Adrenal gland (tissue), 12 donors: ENCODE data around the gene DNASE1L3. TPM values are rescaled to one million over a fixed set of nuclear protein-coding genes. Genes with fewer than 3 reads are reported as not detected.

Source experiments
- DNase-seq, 7 donors: peaks; one replicate each; pipeline ENCODE4 v3.0.0-alpha.2; 2019 to 2020
- H3K27ac ChIP-seq, 5 donors: fragments of 200-600 bp; sonication (generic) in 4 of 5; 1 replicate in 3 of 5; 2 replicates in 2 of 5; pipeline versions ENCODE4 v1.5.1 to v1.8.0; 2016 to 2020; ENCODE audit warnings: mild to moderate bottlenecking in 1 of 5
- H3K27me3 ChIP-seq: fragments of 200-600 bp; 2 replicates; pipeline ENCODE4 v1.8.0; 2021
- H3K36me3 ChIP-seq, 2 donors: fragments of 200-600 bp; replicated peaks in 1 of 2; 1 replicate in 1 of 2; 2 replicates in 1 of 2; pipeline versions ENCODE4 v1.5.1 to v1.8.0; 2018 to 2022
- H3K4me1 ChIP-seq, 2 donors: fragments of 200-600 bp; replicated peaks in 1 of 2; 1 replicate in 1 of 2; 2 replicates in 1 of 2; pipeline versions ENCODE4 v1.5.1 to v1.8.0; 2018 to 2021
- H3K4me3 ChIP-seq, 4 donors: fragments of 200-600 bp; sonication (generic) in 3 of 4; one replicate each; pipeline ENCODE4 v1.5.1; 2016 to 2018
- H3K9me3 ChIP-seq, 3 donors: fragments of 200-600 bp; sonication (generic) in 1 of 3; replicated peaks in 1 of 3; 1 replicate in 2 of 3; 2 replicates in 1 of 3; pipeline versions ENCODE4 v1.5.1 to v1.8.0; 2016 to 2021
- CTCF ChIP-seq, 6 experiments: fragments of 450-650 bp in 4 of 6; fragments of 200-600 bp in 2 of 6; sonication (generic) in 1 of 6; IDR thresholded peaks; 1 replicate in 5 of 6; 2 replicates in 1 of 6; pipeline versions ENCODE4 v1.5.1 to v1.8.0; 2016 to 2021; ENCODE audit warnings: antibody characterized with exemption in 6 of 6, mild to moderate bottlenecking in 2 of 6, moderate library complexity in 1 of 6
- POLR2A ChIP-seq, 2 donors: fragments of 450-650 bp; IDR thresholded peaks; one replicate each; pipeline ENCODE4 v1.6.1; 2017; ENCODE audit warnings: antibody characterized with exemption in 2 of 2, mild to moderate bottlenecking in 2 of 2, moderate library complexity in 1 of 2
- WGBS, 4 donors: extraction: QIAGEN DNeasy Blood & Tissue Kit in 2 of 4; methylation state at CpG; one replicate each; pipeline versions ENCODE4 v1.1.5 to v1.1.7; 2013 to 2017; 5-methylcytosine and 5-hydroxymethylcytosine counted together
- intact Hi-C, 2 donors: fragments of 100-400 bp; cut with DNase I; formaldehyde crosslinking; loops; one replicate each; pipeline versions ENCODE4 v1.14.1 to v1.15.0; 2022 to 2023
- polyA plus RNA-seq, 3 donors: library from polyadenylated mRNA; stranded (reverse); fragments of 200-250 nt in 2 of 3; fragments of 350-450 nt in 1 of 3; fragmentation: Illumina TruSeq in 1 of 3; extraction: RNeasy Lipid Tissue Mini Kit (QIAGEN cat#74804) in 1 of 3; gene quantifications; one replicate each; pipeline ENCODE4 v1.2.3, GENCODE V29; 2013 to 2014
- total RNA-seq, 9 donors: library from RNA; depleted of rRNA in 4 of 9; stranded (reverse); fragments of >200 nt in 4 of 9; fragments of 120-200 nt in 1 of 9; fragmentation: NEBNext Ultra II Directional in 1 of 9; extraction: Animal tissue kit (Norgen Biotek cat#: 25700) in 1 of 9; gene quantifications; one replicate each; pipeline versions ENCODE4 v1.1.0 to v1.2.4, GENCODE V29; 2013 to 2023
- donor health status: healthy with polysubstance abuse.
- donor health status: Bipolar disorder and iron deficiency.
- donor health status: DM: yes; HTN: yes; CAD: no.
- donor health status: DM: no; HTN: no; CAD: no.
- donor health status: DM: no; HTN: no; CAD: no.
- donor health status: DM: yes; HTN: yes; CAD: no.

The DNASE1L3 gene
- total and polyA plus RNA-seq, 12 donors = 23.8 to 83.9 (median 55.3) TPM

GRCh38 chr3:58256511-58256910 lies 45.7 kb upstream of the DNASE1L3 start:
- Histone ChIP-seq H3K27me3 (no peaks in the 10 kb centered on the region), H3K36me3 (peaks cover 0 to 11% of the 10 kb centered on the region in 2 donors), H3K4me3 (no peak overlapping the region), H3K9me3 (no peaks in the 10 kb centered on the region), H3K27ac (no peak overlapping the region), H3K4me1 (peaks cover 7 to 16% of the 10 kb centered on the region in 2 donors)
- WGBS, 4 donors = 42 to 57% (median 50%) methylated on average over 4 of the region's 4 CpGs
- intact Hi-C loops = no loop called here
- TF ChIP-seq POLR2A (IDR thresholded peaks at IDR 0.05) = no peak
- no peak for TF ChIP-seq CTCF (IDR thresholded peaks at IDR 0.05)
- DNase-seq = peak in 1 of 7 donors; percentile 19

GRCh38 chr3:58256061-58256460 lies 45.3 kb upstream of the DNASE1L3 start:
- WGBS, 4 donors = 47 to 72% (median 54%) methylated on average over 1 of the region's 1 CpG
- no peak for DNase-seq
- TF ChIP-seq CTCF (IDR thresholded peaks at IDR 0.05) (no peak), POLR2A (IDR thresholded peaks at IDR 0.05) (no peak)
- H3K9me3 ChIP-seq = no peaks in the 10 kb centered on the region
- intact Hi-C loops = no loop called here
- H3K27ac ChIP-seq = no peak overlapping the region
- no peaks in the 10 kb centered on the region for H3K27me3 ChIP-seq
- no peak overlapping the region for H3K4me3 ChIP-seq
- H3K4me1 ChIP-seq = peaks cover 7 to 16% of the 10 kb centered on the region in 2 donors
- peaks cover 0 to 11% of the 10 kb centered on the region in 2 donors for H3K36me3 ChIP-seq

- DNase-seq = no peak
- H3K36me3 ChIP-seq = peaks cover 0 to 11% of the 10 kb centered on the region in 2 donors
- no peaks in the 10 kb centered on the region for H3K9me3 ChIP-seq
- no peak overlapping the region for H3K4me3 ChIP-seq
- 68 to 76% (median 72%) methylated on average over 4 of the region's 4 CpGs for WGBS, 4 donors
- no peaks in the 10 kb centered on the region for H3K27me3 ChIP-seq
- intact Hi-C loops = no loop called here
- TF ChIP-seq CTCF (IDR thresholded peaks at IDR 0.05) (no peak), POLR2A (IDR thresholded peaks at IDR 0.05) (no peak)
- H3K4me1 ChIP-seq = peaks cover 7 to 22% of the 10 kb centered on the region in 2 donors
- H3K27ac ChIP-seq = no peak overlapping the region
Observed at GRCh38 chr3:58254144-58254543, 43.4 kb upstream of the DNASE1L3 start.

GRCh38 chr3:58251631-58252035 lies 40.9 kb upstream of the DNASE1L3 start:
- H3K9me3 ChIP-seq = no peaks in the 10 kb centered on the region
- H3K27ac ChIP-seq = no peak overlapping the region
- intact Hi-C loops = no loop called here
- H3K36me3 ChIP-seq = no peaks in the 10 kb centered on the region
- WGBS, 4 donors = 87 to 100% (median 93%) methylated on average over 3 of the region's 3 CpGs
- H3K27me3 ChIP-seq = no peaks in the 10 kb centered on the region
- peaks cover 4 to 17% of the 10 kb centered on the region in 2 donors for H3K4me1 ChIP-seq
- DNase-seq = no peak
- no peak overlapping the region for H3K4me3 ChIP-seq
- TF ChIP-seq POLR2A (IDR thresholded peaks at IDR 0.05) (no peak), CTCF (IDR thresholded peaks at IDR 0.05) (no peak)
